HG03460 (cell line): Measurements from ENCODE around the gene FSTL3.

Experiments
- ATAC-seq: cut with Tn5 transposase; IDR thresholded peaks from one replicate; pipeline ENCODE4 v1.9.1; 2021; ENCODE audit not compliant: unreplicated experiment

FSTL3 gene

DNA sequence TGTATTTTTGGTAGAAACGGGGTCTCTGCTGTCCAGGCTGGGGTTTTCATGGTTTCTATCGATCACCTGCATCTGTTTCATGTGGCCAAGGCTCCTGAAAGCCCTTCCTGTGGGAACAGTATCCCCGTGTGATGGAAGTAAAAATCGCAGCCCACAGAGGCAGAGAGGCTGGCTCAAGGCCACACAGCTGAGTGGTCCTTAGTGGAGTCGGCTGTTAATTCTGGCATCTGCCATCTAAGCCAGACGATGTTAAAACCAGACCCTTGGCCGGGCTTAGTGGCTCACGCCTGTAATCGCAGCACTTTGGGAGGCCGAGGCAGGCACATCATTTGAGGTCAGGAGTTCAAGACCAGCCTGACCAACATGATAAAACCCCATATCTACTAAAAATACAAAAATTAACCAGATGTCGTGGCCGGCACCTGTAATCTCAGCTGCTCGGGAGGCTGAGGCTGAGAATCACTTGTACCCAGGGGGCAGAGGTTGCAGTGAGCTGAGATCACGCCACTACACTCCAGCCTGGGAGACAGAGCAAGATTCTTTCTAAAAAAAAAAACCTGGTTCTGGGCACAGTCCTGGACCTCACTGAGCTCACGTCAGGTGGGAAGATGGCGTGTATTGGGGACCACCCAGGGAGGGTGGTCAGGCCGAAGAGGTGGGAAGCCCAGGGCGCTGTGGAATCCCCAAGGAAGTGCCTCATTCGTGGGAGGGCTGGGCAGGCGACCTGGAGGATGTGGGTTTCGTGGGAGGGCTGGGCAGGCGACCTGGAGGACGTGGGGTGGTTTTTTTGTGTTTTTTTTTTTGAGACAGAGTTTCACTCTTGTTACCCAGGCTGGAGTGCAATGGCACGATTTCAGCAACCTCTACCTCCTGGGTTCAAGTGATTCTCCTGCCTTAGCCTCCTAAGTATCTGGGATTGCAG, 56.2 kb downstream of the FSTL3 start:
- no peak for ATAC-seq
